HS-27A (cell line): Measurements from ENCODE around the gene ME2.
"Not testable (repeated sequence)": the region's sequence is repeated elsewhere in the genome, so short reads cannot be mapped to it uniquely, and the experiment has no call there.

Source experiments
- DNase-seq: peaks from one replicate; pipeline ENCODE4 v3.0.0-alpha.2; 2012; ENCODE audit warnings: low read depth, missing footprints

ME2 gene

GRCh38 chr18:50924372-50924771, 45.5 kb downstream of the ME2 start:
- no peak for DNase-seq

GRCh38 chr18:50926521-50926920, 47.6 kb downstream of the ME2 start:
- no peak for DNase-seq

GRCh38 chr18:50928551-50928950, 49.6 kb downstream of the ME2 start:
- DNase-seq, result no peak

- DNase-seq, result no peak
Measured at GRCh38 chr18:50933684-50934083, 54.8 kb downstream of the ME2 start.

- DNase-seq, result no peak
Measured at GRCh38 chr18:50934545-50935211, 55.8 kb downstream of the ME2 start.

- no peak for DNase-seq
Measured at GRCh38 chr18:50935493-50936191, 56.7 kb downstream of the ME2 start.

- DNase-seq, result no peak
Measured at GRCh38 chr18:50937183-50937582, 58.3 kb downstream of the ME2 start.

- no peak for DNase-seq
Measured at GRCh38 chr18:50938912-50939311, 60.0 kb downstream of the ME2 start.

GRCh38 chr18:50944245-50944932, 65.5 kb downstream of the ME2 start:
- no peak for DNase-seq

GRCh38 chr18:50945918-50946317, 67.0 kb downstream of the ME2 start:
- DNase-seq, result not testable (repeated sequence)

- DNase-seq, result no peak
Measured at GRCh38 chr18:50947899-50948298, 69.0 kb downstream of the ME2 start.

- DNase-seq, result no peak
Measured at GRCh38 chr18:50949185-50949584, 70.3 kb downstream of the ME2 start.

- DNase-seq, result no peak
Measured at GRCh38 chr18:50950626-50951025, 71.7 kb downstream of the ME2 start.

GRCh38 chr18:50953822-50954221, 74.9 kb downstream of the ME2 start:
- DNase-seq, result no peak

- no peak for DNase-seq
Measured at GRCh38 chr18:50955253-50955652, 76.3 kb downstream of the ME2 start.

- DNase-seq, result no peak
Measured at GRCh38 chr18:50956116-50956515, 77.2 kb downstream of the ME2 start.

GRCh38 chr18:50961974-50962373, 83.1 kb downstream of the ME2 start:
- no peak for DNase-seq

- peak; percentile 34 for DNase-seq
Measured at GRCh38 chr18:50967714-50968661, 89.1 kb downstream of the ME2 start, which contains the start of gene ELAC1. Gene ELAC1 (plus strand): TSS chr18:50968040. CDS start chr18:50974405, 6,365 bp downstream.

GRCh38 chr18:50969448-50969847, 90.5 kb downstream of the ME2 start:
- DNase-seq, result no peak

- no peak for DNase-seq
Measured at GRCh38 chr18:50970006-50970405, 91.1 kb downstream of the ME2 start.

GRCh38 chr18:50972404-50972803, 93.5 kb downstream of the ME2 start:
- DNase-seq, result not testable (repeated sequence)
